Activated CD8-positive, alpha-beta memory T cell treated with anti-CD3 and anti-CD28 coated beads, Interleukin-2, amount 50 U/mL, for 48 hours (primary cell): ENCODE results near the gene CCNQ.

Experiments
- DNase-seq: peaks from one replicate; pipeline ENCODE4 v3.0.0-alpha.2; 2020

The CCNQ gene

GRCh38 chrX:153572601-153573000, 26.3 kb downstream of the CCNQ start:
- DNase-seq = no peak

- no peak for DNase-seq
Measured at GRCh38 chrX:153571534-153571908, 27.4 kb downstream of the CCNQ start.

GRCh38 chrX:153569475-153569874, 29.5 kb downstream of the CCNQ start:
- DNase-seq = no peak

DNA sequence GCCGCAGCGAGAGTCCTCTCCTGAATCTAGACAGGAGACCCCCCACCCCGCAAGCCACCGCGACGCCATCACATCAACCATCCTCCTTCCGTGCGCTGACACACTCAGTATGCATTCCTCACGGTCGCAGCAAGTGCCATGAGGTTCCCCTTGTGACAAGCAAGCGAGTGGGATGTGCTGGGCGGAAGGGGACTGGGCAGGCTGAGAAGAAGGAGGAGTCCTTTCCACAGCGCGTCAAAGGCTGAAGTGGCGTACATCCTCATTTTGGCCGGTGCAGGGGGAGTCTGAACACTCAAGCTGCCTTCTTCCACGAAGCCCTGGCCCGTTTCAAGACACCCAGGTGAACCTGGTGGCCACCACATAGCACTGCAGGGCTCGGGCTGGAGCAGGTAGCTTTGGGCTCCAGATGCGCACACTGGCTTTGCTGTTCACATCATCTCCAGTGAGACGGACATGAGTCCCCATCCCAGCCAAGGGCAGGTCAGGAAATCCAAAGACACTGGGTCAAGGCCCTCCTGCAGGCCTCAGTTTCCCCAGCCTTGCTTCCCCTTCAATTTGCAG, 30.4 kb downstream of the CCNQ start:
- DNase-seq = no peak

GRCh38 chrX:153565996-153566580, 32.9 kb downstream of the CCNQ start:
- no peak for DNase-seq

DNA sequence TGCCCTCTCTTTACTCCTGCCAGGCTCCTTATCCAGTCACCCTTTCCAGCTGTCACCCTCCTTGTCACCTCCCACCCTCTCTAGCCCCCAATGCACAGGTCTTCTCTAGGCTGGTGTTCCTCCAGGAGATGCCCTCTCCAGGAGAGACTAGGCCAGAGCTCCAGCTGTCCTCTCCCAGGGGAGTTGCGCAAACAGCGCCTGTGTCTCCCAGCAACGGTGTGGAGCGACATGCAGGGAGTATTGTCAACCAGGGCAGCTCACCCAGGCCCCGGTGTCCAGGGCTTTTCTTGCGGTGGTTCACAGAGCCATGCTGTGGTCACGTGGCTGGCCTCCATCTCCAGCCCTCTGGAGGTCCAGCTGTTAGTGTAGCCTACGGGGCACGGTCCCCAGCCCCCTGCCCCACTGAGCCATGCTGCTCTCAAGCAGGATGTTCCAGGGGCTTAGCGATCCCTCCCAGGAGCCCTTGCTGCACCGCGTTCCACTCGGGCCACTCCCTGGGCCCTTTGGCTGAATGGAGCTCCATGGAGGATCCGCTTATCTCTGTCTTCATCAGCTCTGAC, 34.8 kb downstream of the CCNQ start:
- DNase-seq = no peak

DNA sequence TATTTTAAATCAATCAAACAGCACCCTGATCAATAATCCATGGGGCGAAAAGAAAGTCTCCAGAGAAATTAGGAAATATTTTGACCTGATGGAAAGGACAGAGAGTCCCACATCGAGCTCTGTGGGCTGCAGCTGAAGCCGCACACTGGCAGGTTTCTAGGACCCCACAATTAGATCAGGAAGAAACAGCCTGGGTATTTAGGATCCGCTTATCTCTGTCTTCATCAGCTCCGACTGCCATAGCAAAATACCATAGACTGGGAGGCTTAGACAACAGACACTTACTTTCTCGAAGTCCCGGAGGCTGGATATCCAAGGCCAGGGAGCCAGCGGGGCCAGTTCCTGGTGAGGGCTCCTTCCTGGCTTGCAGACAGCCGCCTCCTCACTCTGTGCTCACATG, 36.4 kb downstream of the CCNQ start:
- no peak for DNase-seq

DNA sequence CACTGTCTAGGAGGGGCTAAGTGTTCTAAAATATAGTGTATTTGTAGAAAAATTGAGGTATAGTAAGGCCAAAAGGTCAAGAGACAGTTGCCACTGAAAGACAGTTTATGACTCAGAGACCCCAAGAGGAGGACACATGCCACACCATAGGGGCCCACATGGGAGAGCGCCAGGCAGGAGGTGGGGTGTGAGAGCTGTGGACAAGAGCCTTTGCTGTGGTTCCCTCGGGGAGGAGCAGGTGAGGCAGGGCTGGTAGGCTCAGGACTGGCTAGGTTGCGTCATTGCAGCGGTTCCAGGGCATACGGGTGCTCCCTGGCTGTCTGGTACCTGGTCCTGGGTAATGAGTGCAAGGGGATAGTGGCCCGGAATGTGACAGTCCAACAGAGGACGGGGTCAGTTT, 37.6 kb downstream of the CCNQ start:
- DNase-seq = no peak

GRCh38 chrX:153560466-153560865, 38.5 kb downstream of the CCNQ start:
- no peak for DNase-seq

DNA sequence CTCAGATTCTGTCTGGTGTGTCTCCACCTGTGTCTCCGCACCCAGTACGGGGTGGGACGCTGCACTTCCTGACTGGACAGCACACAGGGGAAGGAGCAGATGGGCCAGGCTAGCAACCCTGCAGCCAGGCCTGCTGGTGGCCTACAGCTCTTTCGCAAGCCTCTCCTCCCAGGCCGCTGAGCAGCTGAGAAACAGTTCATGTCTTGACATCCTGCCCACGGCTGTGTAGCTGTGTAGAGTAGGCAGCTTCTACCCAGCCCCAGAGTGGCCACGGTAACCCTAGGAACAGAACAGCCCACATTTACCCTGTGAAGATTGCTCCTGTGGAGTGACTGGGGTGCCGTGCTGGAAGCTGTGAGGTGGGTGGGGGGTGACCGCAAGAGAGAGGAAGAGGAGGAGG, 38.9 kb downstream of the CCNQ start:
- DNase-seq = no peak

- DNase-seq = no peak
Measured at GRCh38 chrX:153557618-153558355, 41.2 kb downstream of the CCNQ start.

- DNase-seq = no peak
Measured at GRCh38 chrX:153556767-153557166, 42.2 kb downstream of the CCNQ start.

DNA sequence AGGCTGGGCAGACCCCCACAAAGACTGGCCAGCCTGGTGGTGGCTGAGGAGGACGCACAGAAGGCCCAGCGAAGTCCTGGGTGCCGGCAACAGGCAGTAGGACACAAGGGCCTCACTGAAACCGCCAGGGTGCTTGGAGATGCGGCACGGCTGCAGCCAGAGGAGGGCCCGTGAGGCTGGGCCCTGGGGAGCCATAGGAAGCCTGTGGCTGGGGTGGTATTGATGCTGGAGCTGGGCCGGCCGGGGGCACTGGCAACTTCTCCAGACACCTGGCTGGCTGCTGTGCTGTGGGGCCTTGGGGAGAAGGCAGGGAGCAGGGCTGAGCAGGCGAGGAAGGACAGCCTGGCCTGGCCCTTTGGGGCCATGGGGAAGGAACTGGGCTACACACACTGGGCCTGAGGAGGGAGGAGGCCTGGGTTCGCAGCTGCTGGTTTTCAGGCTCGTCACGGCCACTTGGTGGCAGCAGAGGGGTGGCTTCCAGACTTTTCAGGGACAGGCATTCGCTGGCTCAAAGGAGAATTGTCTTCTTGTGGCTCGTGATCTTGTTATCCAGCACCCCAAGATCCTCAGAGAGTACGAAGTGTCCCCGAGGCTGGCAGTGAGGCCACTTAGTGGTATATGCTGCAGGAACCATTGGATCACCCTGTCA, 44.3 kb downstream of the CCNQ start:
- DNase-seq = peak; percentile 65

DNA sequence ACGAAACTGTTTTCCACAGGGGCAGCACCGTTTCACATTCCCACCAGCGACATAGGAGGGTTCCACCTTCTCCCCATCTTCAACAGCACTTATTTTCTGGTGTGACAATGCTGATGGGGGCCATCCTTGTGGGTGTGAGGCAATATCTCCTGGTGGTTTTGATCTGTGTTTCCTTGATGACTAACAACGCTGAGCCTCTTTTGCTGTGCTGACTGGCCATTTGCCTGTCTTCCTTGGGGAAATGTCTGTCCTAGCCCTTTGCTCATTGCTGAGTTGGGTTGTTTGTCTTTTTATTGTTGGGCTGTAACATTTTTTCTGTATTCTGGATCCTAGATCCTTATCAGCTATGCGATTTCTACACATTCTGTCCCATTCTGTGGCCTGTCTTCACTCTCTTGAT, 47.8 kb downstream of the CCNQ start:
- no peak for DNase-seq

- DNase-seq = no peak
Measured at GRCh38 chrX:153549807-153550206, 49.1 kb downstream of the CCNQ start.

DNA sequence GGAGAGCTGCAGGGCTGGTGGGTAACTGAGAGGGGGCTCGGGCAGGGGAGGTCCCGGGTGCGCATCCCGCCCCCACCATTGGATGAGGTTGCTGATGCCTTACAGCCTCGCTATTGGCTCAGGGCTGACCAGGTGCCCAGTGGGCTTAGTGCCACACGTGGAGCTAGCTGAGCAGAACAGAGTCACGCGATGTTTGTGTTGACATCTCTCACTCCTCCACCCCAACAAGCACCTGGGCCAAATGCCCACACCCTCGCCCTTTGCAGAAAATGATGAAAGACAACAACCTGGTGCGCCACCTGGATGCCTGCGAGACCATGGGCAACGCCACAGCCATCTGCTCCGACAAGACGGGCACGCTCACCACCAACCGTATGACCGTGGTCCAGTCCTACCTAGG, 49.7 kb downstream of the CCNQ start:
- DNase-seq = no peak

- DNase-seq = no peak
Measured at GRCh38 chrX:153547195-153547594, 51.7 kb downstream of the CCNQ start.

DNA sequence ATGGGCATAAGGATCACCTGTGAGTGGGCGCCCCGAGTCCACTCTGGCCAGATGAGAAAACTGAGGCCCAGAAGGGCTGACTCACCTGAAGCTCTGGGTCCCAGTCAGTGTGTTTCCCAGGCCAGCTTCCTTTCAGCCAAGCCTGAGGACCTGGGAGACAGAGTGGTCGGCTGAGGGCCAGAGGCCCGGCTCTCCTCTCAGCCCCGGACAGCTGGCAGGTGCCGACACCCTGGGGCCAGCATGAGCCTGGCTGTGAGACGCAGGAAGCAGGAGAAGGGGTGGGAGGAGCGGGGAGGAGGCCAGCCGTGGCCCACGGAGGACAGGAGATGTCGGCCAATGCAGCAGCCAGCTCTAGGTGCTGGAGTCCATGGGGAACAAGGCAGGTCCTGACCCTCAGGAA, 52.6 kb downstream of the CCNQ start:
- no peak for DNase-seq

DNA sequence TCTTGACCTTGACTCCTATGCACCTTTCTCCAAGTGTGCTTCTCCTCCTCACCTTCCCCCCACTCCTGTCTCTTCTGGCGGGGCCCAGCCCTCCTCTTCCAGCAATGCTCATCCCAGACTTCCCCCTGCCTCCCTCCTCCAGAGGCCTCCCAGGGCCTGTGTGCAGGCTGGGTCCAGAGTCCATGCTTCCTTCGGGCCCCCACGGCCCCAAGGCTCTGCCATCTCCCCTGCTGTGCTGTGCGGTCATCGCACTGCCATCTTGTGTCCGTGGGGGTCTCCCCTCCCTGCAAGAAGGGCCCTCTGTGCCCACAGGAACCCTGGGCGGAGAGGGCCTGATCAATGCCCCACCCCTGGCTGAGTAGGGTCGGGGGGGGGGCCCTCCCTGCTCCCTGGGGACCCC, 54.2 kb downstream of the CCNQ start:
- DNase-seq = no peak

- DNase-seq = no peak
Measured at GRCh38 chrX:153539979-153540358, 59.0 kb downstream of the CCNQ start.

GRCh38 chrX:153539171-153539978, 59.6 kb downstream of the CCNQ start:
- peak; percentile 79 for DNase-seq

DNA sequence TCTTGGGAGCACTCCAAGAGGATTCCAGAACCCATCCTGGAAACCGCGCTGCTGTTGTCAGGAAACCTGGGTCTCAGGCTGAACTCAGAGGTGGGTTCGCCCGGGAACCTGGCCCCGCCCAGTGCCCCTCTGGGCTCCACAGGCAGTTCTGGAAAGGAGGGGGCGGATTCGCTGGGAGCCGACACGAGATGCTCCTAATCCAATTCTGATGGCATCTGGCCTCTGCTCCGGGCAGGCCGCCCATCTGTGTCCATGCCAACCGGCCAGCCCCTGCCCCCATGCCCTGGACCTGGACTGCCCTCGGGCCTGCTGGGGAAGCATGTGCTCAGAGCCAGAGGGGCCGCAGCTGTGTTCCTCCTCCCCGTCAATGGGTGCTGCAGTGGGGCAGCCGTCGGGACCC, 60.5 kb downstream of the CCNQ start:
- no peak for DNase-seq
